AG04449 (cell line): Measurements from ENCODE around the gene CLECL1.

ENCODE experiments used
- CTCF ChIA-PET: fragments of 350-600 bp; formaldehyde crosslinking; extraction: SDS; loops from one replicate; lab custom pipeline; 2021; ENCODE audit warnings: antibody characterized with exemption; lab: Yijun Ruan, JAX
- POLR2A ChIA-PET: fragments of 400-600, 350-600 bp; formaldehyde crosslinking; extraction: SDS; loops from one replicate; lab custom pipeline; 2020; ENCODE audit warnings: antibody characterized with exemption, inconsistent platforms; lab: Yijun Ruan, JAX
- DNase-seq: peaks from one replicate; pipeline ENCODE4 v3.0.0-alpha.2; 2010; ENCODE audit warnings: low read depth, low spot score
- H3K4me3 ChIP-seq: 2 replicates; pipeline ENCODE4 v1.5.1; 2011; ENCODE audit warnings: low read depth, mild to moderate bottlenecking, control low read depth, low read length
- TF ChIP-seq, protein P1 (sequence below): IDR thresholded peaks from one replicate; pipeline ENCODE4 v1.5.1; 2011; ENCODE audit warnings: mild to moderate bottlenecking, moderate library complexity, low read length, control low read depth, inconsistent platforms; ENCODE audit not compliant: insufficient read depth; ENCODE audit errors: missing control alignments

CLECL1 gene

DNA sequence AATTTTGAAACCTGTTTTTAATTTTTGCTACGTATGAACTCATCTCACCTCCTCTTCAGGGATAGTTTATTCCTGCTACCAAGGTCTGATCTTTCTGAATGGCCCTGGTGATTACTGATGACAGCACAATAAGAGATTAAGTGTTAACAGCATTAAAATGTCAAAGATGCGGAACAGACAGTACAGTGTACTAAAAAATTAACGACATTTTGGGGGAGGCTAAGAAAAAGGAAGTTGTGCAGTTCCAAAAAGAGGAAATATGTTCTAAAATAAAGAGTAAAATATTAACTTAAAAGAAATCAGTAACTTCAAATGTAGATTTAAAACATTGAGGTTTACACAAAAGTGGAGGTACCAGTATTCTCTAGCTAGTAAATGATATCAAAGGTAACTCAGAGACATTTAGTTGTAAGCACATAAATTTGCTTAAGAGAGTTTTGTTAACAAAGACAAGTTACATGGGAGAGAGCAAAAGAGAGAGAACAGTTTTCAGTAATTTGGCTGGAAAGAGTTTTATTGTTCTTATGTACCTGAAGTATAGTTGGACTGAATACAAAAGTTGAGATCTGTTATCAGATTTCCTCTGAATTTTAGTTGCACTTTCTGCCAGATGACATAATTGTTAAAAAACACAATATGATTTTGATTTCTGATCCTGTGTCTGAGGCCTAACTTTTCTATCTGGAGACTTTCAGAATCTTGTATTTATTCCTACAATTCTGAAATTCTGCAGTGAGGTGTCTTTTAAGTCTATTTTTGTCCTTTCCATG, 4.2 kb upstream of the CLECL1 start:
- H3K4me3 ChIP-seq: no peak overlapping the region
- ChIA-PET CTCF (interaction anchor here (2.9 kb wide), 1 partner anchor 13 kb away, joined by 16 read pairs; no protein-coding TSS in a partner anchor), POLR2A (no interaction called here)
- DNase-seq: no peak
- TF ChIP-seq, protein P1, sequence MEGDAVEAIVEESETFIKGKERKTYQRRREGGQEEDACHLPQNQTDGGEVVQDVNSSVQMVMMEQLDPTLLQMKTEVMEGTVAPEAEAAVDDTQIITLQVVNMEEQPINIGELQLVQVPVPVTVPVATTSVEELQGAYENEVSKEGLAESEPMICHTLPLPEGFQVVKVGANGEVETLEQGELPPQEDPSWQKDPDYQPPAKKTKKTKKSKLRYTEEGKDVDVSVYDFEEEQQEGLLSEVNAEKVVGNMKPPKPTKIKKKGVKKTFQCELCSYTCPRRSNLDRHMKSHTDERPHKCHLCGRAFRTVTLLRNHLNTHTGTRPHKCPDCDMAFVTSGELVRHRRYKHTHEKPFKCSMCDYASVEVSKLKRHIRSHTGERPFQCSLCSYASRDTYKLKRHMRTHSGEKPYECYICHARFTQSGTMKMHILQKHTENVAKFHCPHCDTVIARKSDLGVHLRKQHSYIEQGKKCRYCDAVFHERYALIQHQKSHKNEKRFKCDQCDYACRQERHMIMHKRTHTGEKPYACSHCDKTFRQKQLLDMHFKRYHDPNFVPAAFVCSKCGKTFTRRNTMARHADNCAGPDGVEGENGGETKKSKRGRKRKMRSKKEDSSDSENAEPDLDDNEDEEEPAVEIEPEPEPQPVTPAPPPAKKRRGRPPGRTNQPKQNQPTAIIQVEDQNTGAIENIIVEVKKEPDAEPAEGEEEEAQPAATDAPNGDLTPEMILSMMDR: no peak

GRCh38 chr12:9735601-9736000, 2.7 kb upstream of the CLECL1 start:
- POLR2A ChIA-PET: no interaction called here
- no peak for DNase-seq

GRCh38 chr12:9731797-9732196, 1.1 kb downstream of the CLECL1 start:
- no peak overlapping the region for H3K4me3 ChIP-seq
- DNase-seq: no peak
- ChIA-PET CTCF (interaction anchor here (2.7 kb wide), 1 partner anchor 18 kb away, joined by 25 read pairs; no protein-coding TSS in a partner anchor), POLR2A (no interaction called here)
- TF ChIP-seq, protein P1: no peak

More at GRCh38 chr12:9735601-9736000, 2.7 kb upstream of the CLECL1 start:
- CTCF ChIA-PET: no interaction called here
- H3K4me3 ChIP-seq: no peak overlapping the region
- TF ChIP-seq, protein P1: no peak

DNA sequence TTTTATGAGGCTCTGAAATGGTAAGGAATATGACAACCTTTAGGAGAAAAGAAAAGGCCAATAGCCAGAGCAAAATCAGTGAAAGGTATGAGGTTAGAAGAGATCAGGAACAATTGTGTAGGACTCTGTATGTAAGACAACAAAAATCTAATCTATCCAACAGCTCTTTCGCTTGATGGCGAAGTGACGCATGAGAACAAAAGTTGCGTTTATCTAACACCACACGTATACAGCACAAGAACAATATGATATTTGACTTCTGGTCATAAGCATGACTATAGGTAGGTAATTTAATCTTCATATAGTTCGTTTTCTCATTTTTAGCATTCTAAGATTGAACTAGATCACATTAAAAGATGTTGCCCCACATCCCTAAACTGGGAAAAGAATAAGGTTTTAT, 1.5 kb downstream of the CLECL1 start:
- no peak overlapping the region for H3K4me3 ChIP-seq
- CTCF ChIA-PET: interaction anchor here (2.7 kb wide), 1 partner anchor 18 kb away, joined by 25 read pairs; no protein-coding TSS in a partner anchor
- no peak for DNase-seq
- TF ChIP-seq, protein P1: no peak
- POLR2A ChIA-PET: no interaction called here

DNA sequence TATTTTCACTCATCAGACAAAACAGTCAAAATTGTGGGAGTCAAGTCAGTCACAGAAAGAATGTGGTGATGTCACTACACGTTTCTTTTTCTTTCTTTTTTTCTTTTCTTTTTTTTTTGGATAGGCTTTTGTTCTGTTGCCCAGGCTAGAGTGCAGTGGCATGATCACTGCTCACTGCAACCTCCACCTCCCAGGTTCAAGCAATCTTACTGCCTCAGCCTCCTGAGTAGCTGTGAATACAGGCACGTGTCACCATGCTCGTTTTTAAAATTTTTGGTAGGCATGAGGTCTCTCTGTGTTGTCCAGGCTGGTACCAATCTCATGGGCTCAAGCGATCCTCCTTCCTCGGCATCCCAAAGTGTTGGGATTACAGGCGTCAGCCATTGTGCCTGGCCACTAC, 2.3 kb downstream of the CLECL1 start:
- H3K4me3 ChIP-seq: no peak overlapping the region
- no peak for DNase-seq
- TF ChIP-seq, protein P1: no peak
- CTCF ChIA-PET: interaction anchor here (1.9 to 2.7 kb wide), 3 partner anchors 12 to 19 kb away, joined by 4 to 25 read pairs (median 7); no protein-coding TSS in a partner anchor
- POLR2A ChIA-PET: no interaction called here

DNA sequence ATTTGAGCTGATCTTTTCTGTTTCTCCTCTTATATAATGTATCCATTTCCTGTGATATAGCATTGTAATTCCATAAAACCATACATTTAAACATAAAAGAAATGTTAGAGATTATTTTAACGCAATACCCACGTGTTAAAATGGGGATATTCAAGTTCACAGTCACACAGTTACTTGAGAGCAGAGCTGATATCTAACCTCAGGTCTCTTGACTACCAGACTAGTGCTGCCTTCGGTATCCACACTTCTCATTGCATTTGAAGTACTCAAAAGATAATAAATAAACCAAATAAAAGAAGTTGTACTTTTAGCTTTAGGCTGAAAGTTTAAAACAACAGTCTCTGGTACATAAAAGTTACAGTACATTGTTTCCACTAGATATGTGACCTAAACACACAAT, 2.9 kb downstream of the CLECL1 start:
- TF ChIP-seq, protein P1: no peak
- CTCF ChIA-PET: interaction anchor here (1.3 to 2.7 kb wide), 4 partner anchors 13 to 21 kb away, joined by 4 to 25 read pairs (median 9); no protein-coding TSS in a partner anchor
- DNase-seq: no peak
- POLR2A ChIA-PET: no interaction called here
- no peak overlapping the region for H3K4me3 ChIP-seq
